OCI-LY7 (cell line): ENCODE measurements around the gene DENND1A. TPM values are rescaled to one million over a fixed set of nuclear protein-coding genes. Genes with fewer than 3 reads are reported as not detected.

Source experiments
- BruUV-seq: library from RNA; stranded (reverse); fragments of 400-500 nt; replicated peaks from 2 replicates; lab custom pipeline; 2021; lab: Mats Ljungman, UMichigan
- CTCF ChIA-PET: fragments of 300-600 bp; sonication (Branson Sonifier 250); formaldehyde crosslinking; loops from one replicate; lab custom pipeline; 2022; ENCODE audit warnings: antibody characterized with exemption; ENCODE audit not compliant: unreplicated experiment; lab: Charles Lee
- POLR2A ChIA-PET: fragments of 300-600 bp; sonication (Branson Sonifier 250); formaldehyde crosslinking; loops from one replicate; lab custom pipeline; 2022; ENCODE audit warnings: antibody characterized with exemption; lab: Charles Lee
- DNase-seq: peaks from one replicate; pipeline ENCODE4 v3.0.0-alpha.2; 2015; ENCODE audit warnings: low spot score
- H2AFZ ChIP-seq: fragments of 200-600 bp; sonication (generic), shearing (Covaris generic); 2 replicates; pipeline ENCODE4 v1.6.1; 2014; ENCODE audit warnings: mild to moderate bottlenecking, antibody characterized with exemption, low read length, moderate library complexity
- H3K27ac ChIP-seq: fragments of 200-600 bp; sonication (generic); 2 replicates; pipeline ENCODE4 v1.5.1; 2014; ENCODE audit warnings: mixed run types, low read depth, mild to moderate bottlenecking, moderate library complexity, low read length, inconsistent platforms; ENCODE audit not compliant: poor library complexity, severe bottlenecking
- H3K36me3 ChIP-seq: fragments of 200-600 bp; sonication (generic); 2 replicates; pipeline ENCODE4 v1.6.1; 2014; ENCODE audit warnings: mild to moderate bottlenecking, antibody characterized with exemption, low read length, moderate library complexity, mixed read lengths; ENCODE audit not compliant: insufficient read depth
- H3K4me1 ChIP-seq: fragments of 200-600 bp; sonication (generic); 2 replicates; pipeline ENCODE4 v1.5.1; 2014; ENCODE audit warnings: mild to moderate bottlenecking, low read length; ENCODE audit not compliant: insufficient read depth, poor library complexity, severe bottlenecking
- H3K4me2 ChIP-seq: fragments of 200-600 bp; sonication (generic); 2 replicates; pipeline ENCODE4 v1.6.1; 2014; ENCODE audit warnings: mild to moderate bottlenecking, low read length
- H3K4me3 ChIP-seq: fragments of 200-600 bp; sonication (generic); 2 replicates; pipeline ENCODE4 v1.5.1; 2014; ENCODE audit warnings: mild to moderate bottlenecking, low read depth, low read length; ENCODE audit not compliant: poor library complexity, severe bottlenecking
- H3K79me2 ChIP-seq: fragments of 200-600 bp; sonication (generic); 2 replicates; pipeline ENCODE4 v1.6.1; 2016; ENCODE audit warnings: low read depth, mild to moderate bottlenecking, low read length, moderate library complexity, mixed read lengths; ENCODE audit not compliant: insufficient read depth
- H3K9me2 ChIP-seq: fragments of 200-600 bp; sonication (generic); 2 replicates; pipeline ENCODE4 v1.6.1; 2016; ENCODE audit warnings: mild to moderate bottlenecking, low read length, mixed read lengths; ENCODE audit not compliant: insufficient read depth
- H3K9me3 ChIP-seq: fragments of 200-600 bp; sonication (generic); 2 replicates; pipeline ENCODE4 v1.6.1; 2014; ENCODE audit warnings: mild to moderate bottlenecking, mixed run types, low read length, mixed read lengths
- H4K20me1 ChIP-seq: fragments of 200-600 bp; sonication (generic); 2 replicates; pipeline ENCODE4 v1.6.1; 2014; ENCODE audit warnings: mild to moderate bottlenecking, antibody characterized with exemption, low read length, moderate library complexity, mixed read lengths; ENCODE audit not compliant: insufficient read depth
- CTCF ChIP-seq: fragments of 200-600 bp; sonication (generic); conservative IDR thresholded peaks from 2 replicates; pipeline ENCODE4 v1.5.1; 2014; ENCODE audit warnings: mild to moderate bottlenecking, antibody characterized with exemption, low read length, moderate library complexity, mixed read lengths
- EZH2phosphoT487 ChIP-seq: fragments of 200-600 bp; sonication (generic); IDR thresholded peaks from 2 replicates; pipeline ENCODE4 v1.6.1; 2018; ENCODE audit warnings: low read depth, borderline replicate concordance, mild to moderate bottlenecking, mixed run types, antibody characterized with exemption, low read length, moderate library complexity, mixed read lengths
- intact Hi-C: fragments of 100-400 bp; cut with micrococcal nuclease; formaldehyde crosslinking; loops from one replicate; pipeline ENCODE4 v1.10.0; 2022; ENCODE audit not compliant: unreplicated experiment
- total RNA-seq, 2 experiments: library from RNA; depleted of rRNA in 1 of 2; stranded (reverse); fragments of >200 nt in 1 of 2; shearing (Covaris generic) in 1 of 2; gene quantifications; 2 replicates each; pipeline ENCODE4 v1.2.3, GENCODE V29; 2014 to 2022

DENND1A gene
- total RNA-seq, 2 experiments from 2014 or later, result 17.9 to 36.3 TPM

DNA sequence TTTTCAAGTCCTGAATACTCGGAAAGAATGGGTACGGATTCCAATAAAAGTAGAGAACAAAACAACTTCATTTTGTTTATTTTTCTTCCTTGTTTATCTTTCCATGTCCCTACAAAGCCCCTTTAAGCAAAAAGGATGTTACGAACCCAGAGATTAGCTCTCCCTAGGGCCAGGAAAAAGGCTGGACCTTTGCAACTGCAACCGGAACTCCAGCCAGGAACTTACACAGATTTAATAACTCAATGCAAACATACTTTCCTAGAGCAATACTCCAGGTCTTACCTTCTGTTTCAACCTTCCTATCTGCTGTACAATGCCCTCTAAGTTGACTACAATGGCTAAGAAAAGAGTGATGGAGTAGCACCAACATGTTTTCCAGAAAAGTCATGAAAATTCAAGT lies 7.0 kb downstream of the DENND1A start:
- Histone ChIP-seq H3K4me3 (no peak overlapping the region), H3K9me3 (peaks cover 7% of the 10 kb centered on the region; the same call in 1 of the 2 replicates), H4K20me1 (peaks cover 10% of the 10 kb centered on the region; the same call in 1 of the 2 replicates), H3K27ac (no peak overlapping the region), H3K36me3 (peaks cover 5% of the 10 kb centered on the region; the same call in 1 of the 2 replicates), H2AFZ (no peak overlapping the region), H3K4me2 (no peak overlapping the region), H3K4me1 (peaks cover 22% of the 10 kb centered on the region), H3K9me2 (no peaks in the 10 kb centered on the region), H3K79me2 (peaks cover 37% of the 10 kb centered on the region)
- intact Hi-C loops, result no loop called here
- DNase-seq, result no peak
- ChIA-PET POLR2A (no interaction called here), CTCF (no interaction called here)
- BruUV-seq, result no TSS peak
- TF ChIP-seq EZH2phosphoT487 (no peak), CTCF (no peak)

DNA sequence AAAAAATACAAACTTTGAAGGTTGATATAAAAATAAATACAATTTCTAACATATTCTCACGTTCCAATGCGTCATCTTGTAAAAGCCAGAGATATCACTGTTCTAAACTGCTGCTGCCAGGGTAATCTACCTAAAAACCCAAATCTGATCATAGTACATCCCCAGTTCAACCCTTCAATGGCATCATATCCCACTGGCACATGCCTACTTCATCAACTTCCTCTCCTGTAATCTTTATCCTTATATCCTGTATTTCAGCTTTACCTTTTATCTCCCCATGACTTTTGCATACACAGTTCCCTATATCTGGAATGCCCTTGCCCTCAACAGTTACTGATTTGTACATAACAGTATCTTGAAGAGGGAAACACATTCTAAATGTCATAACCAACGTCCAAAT lies 7.5 kb downstream of the DENND1A start:
- CTCF ChIA-PET, result no interaction called here
- intact Hi-C loops, result no loop called here

More for the DNA sequence above, 7.5 kb downstream of the DENND1A start:
- DNase-seq, result no peak
- H3K36me3 ChIP-seq, result peaks cover 5% of the 10 kb centered on the region; the same call in 1 of the 2 replicates
- no peak overlapping the region for H2AFZ ChIP-seq
- peaks cover 32% of the 10 kb centered on the region for H3K79me2 ChIP-seq
- H3K27ac ChIP-seq, result no peak overlapping the region
- no peak for TF ChIP-seq CTCF
- TF ChIP-seq EZH2phosphoT487, result no peak
- no peak overlapping the region for H3K4me2 ChIP-seq
- no peak overlapping the region for H3K4me3 ChIP-seq
- H3K9me2 ChIP-seq, result no peaks in the 10 kb centered on the region
- peaks cover 7% of the 10 kb centered on the region; the same call in 1 of the 2 replicates for H3K9me3 ChIP-seq
- H4K20me1 ChIP-seq, result peaks cover 8% of the 10 kb centered on the region; the same call in 1 of the 2 replicates
- H3K4me1 ChIP-seq, result peaks cover 17% of the 10 kb centered on the region
- POLR2A ChIA-PET, result no interaction called here
- BruUV-seq, result no TSS peak
